Sciatic nerve (tissue), 2 donors: ENCODE data around the gene CLCN2. TPM values are rescaled to one million over a fixed set of nuclear protein-coding genes. Genes with fewer than 3 reads are reported as not detected.

ENCODE experiments used
- ATAC-seq: fragments of 200-7000 bp; cut with Tn5 transposase; one replicate; pipeline ENCODE4 v1.9.1; 2020; ENCODE audit warnings: mild to moderate bottlenecking, moderate library complexity
- DNase-seq: peaks from one replicate; pipeline ENCODE4 v3.0.0-alpha.2; 2020; ENCODE audit warnings: low spot score
- intact Hi-C: fragments of 100-400 bp; cut with DNase I; formaldehyde crosslinking; loops from one replicate; pipeline ENCODE4 v1.14.2; 2022
- total RNA-seq: library from RNA; stranded (reverse); fragmentation: NEBNext Ultra II Directional; extraction: Animal tissue kit (Norgen Biotek cat#: 25700); gene quantifications from one replicate; pipeline ENCODE4 v1.2.1, GENCODE V29; 2021
- donor health status: DM: no; HTN: no; CAD: no.
- donor health status: DM: no; HTN: no; CAD: no.

Gene CLCN2
- total RNA-seq, 1 donor from 2014 or later = 24.5 TPM

GRCh38 chr3:184362668-184363546 lies 1.5 kb upstream of the CLCN2 start:
- DNase-seq (peak; percentile 98), ATAC-seq (peak; percentile 86)
- intact Hi-C loops = no loop called here

GRCh38 chr3:184361932-184362667 lies 695 bp upstream of the CLCN2 start:
- intact Hi-C loops = no loop called here
- ATAC-seq = peak; percentile 62
- no peak for DNase-seq

- intact Hi-C loops = no loop called here
- no peak for ATAC-seq
- DNase-seq = no peak
Observed at GRCh38 chr3:184360929-184361531, 375 bp downstream of the CLCN2 start.

GRCh38 chr3:184360070-184360928 lies 1.1 kb downstream of the CLCN2 start:
- no peak for ATAC-seq
- intact Hi-C loops = no loop called here
- DNase-seq = no peak

- intact Hi-C loops = no loop called here
- ATAC-seq (no peak), DNase-seq (no peak)
Observed at GRCh38 chr3:184359610-184360009, 1.8 kb downstream of the CLCN2 start.

- intact Hi-C loops = no loop called here
- ATAC-seq (no peak), DNase-seq (no peak)
Observed at GRCh38 chr3:184358921-184359350, 2.5 kb downstream of the CLCN2 start.

GRCh38 chr3:184358124-184358767 lies 3.2 kb downstream of the CLCN2 start:
- no peak for ATAC-seq
- DNase-seq = no peak
- intact Hi-C loops = no loop called here

GRCh38 chr3:184357248-184358123 lies 3.9 kb downstream of the CLCN2 start:
- ATAC-seq (no peak), DNase-seq (no peak)
- intact Hi-C loops = no loop called here

GRCh38 chr3:184355261-184356040 lies 6.0 kb downstream of the CLCN2 start:
- intact Hi-C loops = no loop called here
- ATAC-seq (peak; percentile 44), DNase-seq (no peak)

GRCh38 chr3:184354754-184355153 lies 6.7 kb downstream of the CLCN2 start:
- ATAC-seq = no peak
- intact Hi-C loops = no loop called here

GRCh38 chr3:184354121-184354728 lies 7.2 kb downstream of the CLCN2 start:
- intact Hi-C loops = no loop called here
- ATAC-seq (peak; percentile 42), DNase-seq (no peak)

More at GRCh38 chr3:184354754-184355153, 6.7 kb downstream of the CLCN2 start:
- DNase-seq = no peak

- no peak for DNase-seq
- no peak for ATAC-seq
- intact Hi-C loops = no loop called here
Observed at GRCh38 chr3:184353546-184353941, 7.9 kb downstream of the CLCN2 start.

- DNase-seq = no peak
- intact Hi-C loops = no loop called here
- ATAC-seq = no peak
Observed at GRCh38 chr3:184352897-184353545, 8.4 kb downstream of the CLCN2 start.

GRCh38 chr3:184352149-184352785 lies 9.1 kb downstream of the CLCN2 start:
- DNase-seq (no peak), ATAC-seq (peak; percentile 16)
- intact Hi-C loops = no loop called here

- intact Hi-C loops = no loop called here
- DNase-seq = no peak
- peak; percentile 29 for ATAC-seq
Observed at GRCh38 chr3:184351511-184352148, 9.8 kb downstream of the CLCN2 start.
